ENCODE results near the gene UGT2A3. TPM values are rescaled to one million over a fixed set of nuclear protein-coding genes. Genes with fewer than 3 reads are reported as not detected.

The UGT2A3 gene
- total RNA-seq, 1 donor from 2014 or later = 2.5 TPM

DNA sequence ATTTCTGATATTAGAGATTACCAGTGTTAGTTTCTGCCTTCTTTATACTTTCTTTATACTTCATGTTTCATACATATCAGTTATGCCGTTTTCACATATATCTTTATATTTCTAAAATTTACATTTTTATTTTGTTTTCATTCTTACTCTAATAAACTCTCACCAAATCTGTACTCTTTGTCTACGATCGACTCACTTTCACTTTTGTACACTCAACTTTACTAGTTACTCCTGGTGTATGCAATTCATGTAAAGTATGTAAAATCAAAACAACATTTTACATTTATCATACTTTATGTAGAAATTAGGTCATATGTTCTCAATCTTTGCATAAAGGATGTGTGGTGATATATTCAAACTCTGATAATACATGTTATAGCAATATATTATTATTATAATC, 59.9 kb downstream of the UGT2A3 start:
- DNase-seq (ENCODE audit: extremely low spot score, unreplicated experiment) = no peak
- H3K9me3 Mint-ChIP-seq = no peaks in the 10 kb centered on the region
- TF ChIP-seq, protein P1, sequence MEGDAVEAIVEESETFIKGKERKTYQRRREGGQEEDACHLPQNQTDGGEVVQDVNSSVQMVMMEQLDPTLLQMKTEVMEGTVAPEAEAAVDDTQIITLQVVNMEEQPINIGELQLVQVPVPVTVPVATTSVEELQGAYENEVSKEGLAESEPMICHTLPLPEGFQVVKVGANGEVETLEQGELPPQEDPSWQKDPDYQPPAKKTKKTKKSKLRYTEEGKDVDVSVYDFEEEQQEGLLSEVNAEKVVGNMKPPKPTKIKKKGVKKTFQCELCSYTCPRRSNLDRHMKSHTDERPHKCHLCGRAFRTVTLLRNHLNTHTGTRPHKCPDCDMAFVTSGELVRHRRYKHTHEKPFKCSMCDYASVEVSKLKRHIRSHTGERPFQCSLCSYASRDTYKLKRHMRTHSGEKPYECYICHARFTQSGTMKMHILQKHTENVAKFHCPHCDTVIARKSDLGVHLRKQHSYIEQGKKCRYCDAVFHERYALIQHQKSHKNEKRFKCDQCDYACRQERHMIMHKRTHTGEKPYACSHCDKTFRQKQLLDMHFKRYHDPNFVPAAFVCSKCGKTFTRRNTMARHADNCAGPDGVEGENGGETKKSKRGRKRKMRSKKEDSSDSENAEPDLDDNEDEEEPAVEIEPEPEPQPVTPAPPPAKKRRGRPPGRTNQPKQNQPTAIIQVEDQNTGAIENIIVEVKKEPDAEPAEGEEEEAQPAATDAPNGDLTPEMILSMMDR (conservative IDR thresholded peaks at IDR 0.05) = no peak
- no peaks in the 10 kb centered on the region for H3K36me3 Mint-ChIP-seq
- H3K27me3 Mint-ChIP-seq = no peaks in the 10 kb centered on the region
- H3K4me1 Mint-ChIP-seq (ENCODE audit: unreplicated experiment) = no peaks in the 10 kb centered on the region
- no peak overlapping the region for H3K27ac Mint-ChIP-seq
- no peak overlapping the region for H3K4me3 Mint-ChIP-seq

- H3K9me3 Mint-ChIP-seq = no peaks in the 10 kb centered on the region
- H3K4me3 Mint-ChIP-seq = no peak overlapping the region
- no peaks in the 10 kb centered on the region for H3K4me1 Mint-ChIP-seq (ENCODE audit: unreplicated experiment)
- no peak overlapping the region for H3K27ac Mint-ChIP-seq
- TF ChIP-seq, protein P1 (conservative IDR thresholded peaks at IDR 0.05) = no peak
- DNase-seq (ENCODE audit: extremely low spot score, unreplicated experiment) = no peak
- H3K36me3 Mint-ChIP-seq = no peaks in the 10 kb centered on the region
- H3K27me3 Mint-ChIP-seq = no peaks in the 10 kb centered on the region
Observed at GRCh38 chr4:68885545-68885944, 66.1 kb downstream of the UGT2A3 start.

- H3K27ac Mint-ChIP-seq = no peak overlapping the region
- no peak for DNase-seq (ENCODE audit: extremely low spot score, unreplicated experiment)
- TF ChIP-seq, protein P1 (conservative IDR thresholded peaks at IDR 0.05) = no peak
- no peaks in the 10 kb centered on the region for H3K4me1 Mint-ChIP-seq (ENCODE audit: unreplicated experiment)
- no peak overlapping the region for H3K4me3 Mint-ChIP-seq
- no peaks in the 10 kb centered on the region for H3K27me3 Mint-ChIP-seq
- H3K9me3 Mint-ChIP-seq = no peaks in the 10 kb centered on the region
- no peaks in the 10 kb centered on the region for H3K36me3 Mint-ChIP-seq
Observed at GRCh38 chr4:68883870-68884269, 67.7 kb downstream of the UGT2A3 start.

Other genes with a start within 250 kb of the UGT2A3 start
- gene UGT2B10, start 135.8 kb downstream of the UGT2A3 start, total RNA-seq (ENCODE audit: low replicate concordance) = 0.17 and 0.45 TPM in 2 replicates
- gene UGT2B7, start 144.7 kb upstream of the UGT2A3 start, total RNA-seq (ENCODE audit: low replicate concordance) = 0.95 and 8.7 TPM in 2 replicates

All from type B pancreatic cell (in vitro differentiated cells).